SU-DHL-6 (cell line): ENCODE results near the gene PRR35.

ENCODE experiments used
- EZH2phosphoT487 ChIP-seq: fragments of 200-600 bp; sonication (generic), shearing (Covaris generic); conservative IDR thresholded peaks from 2 replicates; pipeline ENCODE4 v1.6.1; 2018; ENCODE audit warnings: mild to moderate bottlenecking, antibody characterized with exemption, low read length, moderate library complexity, mixed read lengths
- TF ChIP-seq, protein P1 (sequence below): fragments of 200-600 bp; sonication (generic); IDR thresholded peaks from one replicate; pipeline ENCODE4 v1.5.1; 2017; ENCODE audit warnings: antibody characterized with exemption, mild to moderate bottlenecking, low read length, moderate library complexity; ENCODE audit not compliant: insufficient read depth, poor library complexity, severe bottlenecking

DNA sequence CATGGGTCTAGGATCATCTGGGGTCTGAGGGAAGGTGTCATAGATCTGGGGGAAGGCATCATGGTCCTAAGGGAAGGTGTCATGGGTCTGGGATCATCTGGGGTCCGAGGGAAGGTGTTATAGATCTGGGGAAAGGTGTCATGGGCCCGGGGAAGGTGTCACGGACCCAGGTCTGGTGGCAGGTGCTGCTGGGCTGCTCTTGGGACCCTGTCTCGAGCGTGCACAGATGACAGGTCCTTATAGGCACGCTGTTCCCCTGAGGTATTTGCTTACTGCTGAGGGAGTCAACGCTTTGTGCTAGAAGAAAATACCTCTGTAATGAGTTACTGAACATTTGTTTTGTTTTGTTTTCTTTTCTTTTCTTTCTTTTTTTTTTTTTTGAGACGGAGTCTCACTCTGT lies 31.0 kb downstream of the PRR35 start:
- TF ChIP-seq, protein P1, sequence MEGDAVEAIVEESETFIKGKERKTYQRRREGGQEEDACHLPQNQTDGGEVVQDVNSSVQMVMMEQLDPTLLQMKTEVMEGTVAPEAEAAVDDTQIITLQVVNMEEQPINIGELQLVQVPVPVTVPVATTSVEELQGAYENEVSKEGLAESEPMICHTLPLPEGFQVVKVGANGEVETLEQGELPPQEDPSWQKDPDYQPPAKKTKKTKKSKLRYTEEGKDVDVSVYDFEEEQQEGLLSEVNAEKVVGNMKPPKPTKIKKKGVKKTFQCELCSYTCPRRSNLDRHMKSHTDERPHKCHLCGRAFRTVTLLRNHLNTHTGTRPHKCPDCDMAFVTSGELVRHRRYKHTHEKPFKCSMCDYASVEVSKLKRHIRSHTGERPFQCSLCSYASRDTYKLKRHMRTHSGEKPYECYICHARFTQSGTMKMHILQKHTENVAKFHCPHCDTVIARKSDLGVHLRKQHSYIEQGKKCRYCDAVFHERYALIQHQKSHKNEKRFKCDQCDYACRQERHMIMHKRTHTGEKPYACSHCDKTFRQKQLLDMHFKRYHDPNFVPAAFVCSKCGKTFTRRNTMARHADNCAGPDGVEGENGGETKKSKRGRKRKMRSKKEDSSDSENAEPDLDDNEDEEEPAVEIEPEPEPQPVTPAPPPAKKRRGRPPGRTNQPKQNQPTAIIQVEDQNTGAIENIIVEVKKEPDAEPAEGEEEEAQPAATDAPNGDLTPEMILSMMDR, result no peak
- no peak for TF ChIP-seq EZH2phosphoT487
